Skin of body (tissue), 2 donors: ENCODE data around the gene ZNF646. TPM values are rescaled to one million over a fixed set of nuclear protein-coding genes. Genes with fewer than 3 reads are reported as not detected.

Experiments used
- DNase-seq: peaks from one replicate; lab custom pipeline; 2025; lab: John Stamatoyannopoulos, UW
- total RNA-seq: library from RNA; depleted of rRNA; stranded (reverse); fragments of >200 nt; gene quantifications from one replicate; pipeline ENCODE4 v1.2.3, GENCODE V29; 2014

Gene ZNF646
- total RNA-seq: 8.9 TPM

- DNase-seq: peak; percentile 99
These were observed at the start of gene ZNF646, which contains the start of gene ZNF668 for GRCh38 chr16:31073970-31074813. Gene ZNF646, plus strand, starts transcription at chr16:31074422. Its CDS starts 1,903 bp downstream, at chr16:31076325. Gene ZNF668, minus strand, starts transcription at chr16:31074240. Its CDS starts 9,781 bp downstream, at chr16:31064459.

- DNase-seq: no peak
These were observed 48.9 kb upstream of the ZNF646 start for GRCh38 chr16:31025339-31025738.

- no peak for DNase-seq
These were observed 45.0 kb upstream of the ZNF646 start for GRCh38 chr16:31029272-31029671.

- no peak for DNase-seq
These were observed 42.9 kb upstream of the ZNF646 start for GRCh38 chr16:31031276-31031675.

- DNase-seq: peak; percentile 98
These were observed 41.2 kb upstream of the ZNF646 start, which contains the start of gene STX4 for GRCh38 chr16:31032736-31033708. Gene STX4, plus strand, starts transcription at chr16:31033558. Its CDS starts 248 bp downstream, at chr16:31033806.

- peak; percentile 52 for DNase-seq
These were observed 40.3 kb upstream of the ZNF646 start for GRCh38 chr16:31033709-31034492.

GRCh38 chr16:31036691-31037090 is 37.5 kb upstream of the ZNF646 start:
- no peak for DNase-seq

GRCh38 chr16:31038993-31039392 is 35.2 kb upstream of the ZNF646 start:
- DNase-seq: no peak

- DNase-seq: no peak
These were observed 31.4 kb upstream of the ZNF646 start for GRCh38 chr16:31042866-31043265.

GRCh38 chr16:31043352-31043751 is 30.9 kb upstream of the ZNF646 start:
- no peak for DNase-seq

- DNase-seq: no peak
These were observed 30.2 kb upstream of the ZNF646 start for GRCh38 chr16:31043898-31044481.

GRCh38 chr16:31050280-31051030 is 23.8 kb upstream of the ZNF646 start:
- no peak for DNase-seq

GRCh38 chr16:31052114-31052513 is 22.1 kb upstream of the ZNF646 start:
- DNase-seq: no peak

- no peak for DNase-seq
These were observed 18.6 kb upstream of the ZNF646 start for GRCh38 chr16:31055613-31056012.

GRCh38 chr16:31061126-31061812 is 13.0 kb upstream of the ZNF646 start:
- no peak for DNase-seq

GRCh38 chr16:31061813-31062440 is 12.3 kb upstream of the ZNF646 start:
- DNase-seq: no peak

GRCh38 chr16:31063495-31063842 is 10.8 kb upstream of the ZNF646 start:
- DNase-seq: no peak

- no peak for DNase-seq
These were observed 10.2 kb upstream of the ZNF646 start for GRCh38 chr16:31063843-31064611.
